HG02678 (cell line): ENCODE measurements around the gene DBI.

Experiments
- ATAC-seq: cut with Tn5 transposase; IDR thresholded peaks from one replicate; pipeline ENCODE4 v1.9.1; 2021; ENCODE audit warnings: mild to moderate bottlenecking, moderate library complexity; ENCODE audit not compliant: unreplicated experiment

DBI gene

GRCh38 chr2:119366649-119367471, at the start of gene DBI, which contains the start of gene C2orf76:
Gene DBI (plus strand): TSS chr2:119366977. CDS start chr2:119367052, 75 bp downstream.
Gene C2orf76 (minus strand): TSS chr2:119366834. CDS start chr2:119339959, 26,875 bp downstream.
- ATAC-seq = peak; percentile 95

- ATAC-seq = no peak
Measured at GRCh38 chr2:119317554-119317953, 49.2 kb upstream of the DBI start.

GRCh38 chr2:119319593-119319992, 47.2 kb upstream of the DBI start:
- ATAC-seq = no peak

- no peak for ATAC-seq
Measured at GRCh38 chr2:119323459-119323858, 43.3 kb upstream of the DBI start.

GRCh38 chr2:119324685-119325270, 42.0 kb upstream of the DBI start:
- no peak for ATAC-seq

- no peak for ATAC-seq
Measured at GRCh38 chr2:119326938-119327337, 39.8 kb upstream of the DBI start.

GRCh38 chr2:119327431-119327830, 39.3 kb upstream of the DBI start:
- no peak for ATAC-seq

GRCh38 chr2:119332953-119333352, 33.8 kb upstream of the DBI start:
- ATAC-seq = no peak

GRCh38 chr2:119333360-119333759, 33.4 kb upstream of the DBI start:
- ATAC-seq = no peak

GRCh38 chr2:119333833-119334232, 32.9 kb upstream of the DBI start:
- ATAC-seq = no peak

GRCh38 chr2:119337749-119338148, 29.0 kb upstream of the DBI start:
- ATAC-seq = no peak

- no peak for ATAC-seq
Measured at GRCh38 chr2:119338272-119338671, 28.5 kb upstream of the DBI start.

GRCh38 chr2:119338826-119339561, 27.8 kb upstream of the DBI start:
- peak; percentile 100 for ATAC-seq

- no peak for ATAC-seq
Measured at GRCh38 chr2:119339562-119339923, 27.2 kb upstream of the DBI start.

- ATAC-seq = no peak
Measured at GRCh38 chr2:119341684-119342083, 25.1 kb upstream of the DBI start.

GRCh38 chr2:119349289-119349688, 17.5 kb upstream of the DBI start:
- no peak for ATAC-seq

- no peak for ATAC-seq
Measured at GRCh38 chr2:119350311-119350998, 16.3 kb upstream of the DBI start.

GRCh38 chr2:119352357-119352756, 14.4 kb upstream of the DBI start:
- peak; percentile 96 for ATAC-seq

- no peak for ATAC-seq
Measured at GRCh38 chr2:119354860-119355259, 11.9 kb upstream of the DBI start.

- ATAC-seq = no peak
Measured at GRCh38 chr2:119359774-119360173, 7.0 kb upstream of the DBI start.

GRCh38 chr2:119360423-119360966, 6.3 kb upstream of the DBI start:
- ATAC-seq = no peak
